Activated naive CD8-positive, alpha-beta T cell treated with anti-CD3 and anti-CD28 coated beads for 36 hours (primary cell): ENCODE data around the gene PYCARD. TPM values are rescaled to one million over a fixed set of nuclear protein-coding genes. Genes with fewer than 3 reads are reported as not detected.
A peak's percentile ranks its signal among the peaks of the same experiment; 100 is the strongest.

Source experiments
- DNase-seq: peaks from one replicate; pipeline ENCODE4 v3.0.0; 2021
- H3K27ac Mint-ChIP-seq: one replicate; pipeline ENCODE4 v1.8.0; 2022; ENCODE audit warnings: mild to moderate bottlenecking, moderate library complexity, mixed read lengths
- H3K27me3 Mint-ChIP-seq: one replicate; pipeline ENCODE4 v1.8.0; 2022; ENCODE audit warnings: mild to moderate bottlenecking, mixed read lengths
- H3K36me3 Mint-ChIP-seq: one replicate; pipeline ENCODE4 v1.8.0; 2021; ENCODE audit warnings: mild to moderate bottlenecking, mixed read lengths
- H3K4me1 Mint-ChIP-seq: one replicate; pipeline ENCODE4 v1.8.0; 2021; ENCODE audit warnings: mixed read lengths
- H3K4me3 Mint-ChIP-seq: one replicate; pipeline ENCODE4 v1.8.0; 2022; ENCODE audit warnings: mild to moderate bottlenecking, moderate library complexity, mixed read lengths
- H3K9me3 Mint-ChIP-seq: one replicate; pipeline ENCODE4 v1.8.0; 2022; ENCODE audit warnings: mixed read lengths
- total RNA-seq, 2 experiments: library from RNA; stranded (reverse); gene quantifications; one replicate each; pipeline ENCODE4 v1.2.3, GENCODE V29; 2021

PYCARD gene
- total RNA-seq, 2 experiments from 2014 or later = 5.0 to 5.2 TPM

GRCh38 chr16:31168848-31169247, 33.7 kb downstream of the PYCARD start:
- H3K9me3 Mint-ChIP-seq = no peaks in the 10 kb centered on the region
- no peak for DNase-seq

GRCh38 chr16:31167315-31167714, 35.2 kb downstream of the PYCARD start:
- no peaks in the 10 kb centered on the region for H3K4me1 Mint-ChIP-seq
- H3K9me3 Mint-ChIP-seq = no peaks in the 10 kb centered on the region
- no peak overlapping the region for H3K4me3 Mint-ChIP-seq
- no peak overlapping the region for H3K27ac Mint-ChIP-seq
- no peak for DNase-seq
- H3K36me3 Mint-ChIP-seq = no peaks in the 10 kb centered on the region
- no peaks in the 10 kb centered on the region for H3K27me3 Mint-ChIP-seq

More at GRCh38 chr16:31168848-31169247, 33.7 kb downstream of the PYCARD start:
- Mint-ChIP-seq H3K27ac (no peak overlapping the region), H3K36me3 (no peaks in the 10 kb centered on the region), H3K27me3 (no peaks in the 10 kb centered on the region), H3K4me1 (no peaks in the 10 kb centered on the region), H3K4me3 (no peak overlapping the region)

- Mint-ChIP-seq H3K4me1 (peaks cover 6% of the 10 kb centered on the region), H3K9me3 (no peaks in the 10 kb centered on the region), H3K27me3 (peaks cover 3% of the 10 kb centered on the region), H3K27ac (no peak overlapping the region), H3K36me3 (no peaks in the 10 kb centered on the region), H3K4me3 (peak overlapping the region; percentile 32)
- no peak for DNase-seq
These were observed 45.4 kb downstream of the PYCARD start for GRCh38 chr16:31157136-31157535.

Other genes starting within 250 kb of the PYCARD start
- 10 to 100 TPM; 28.5 to 31.7 TPM for gene SETD1A, start 245.0 kb downstream of the PYCARD start, total RNA-seq
- gene HSD3B7, start 217.6 kb downstream of the PYCARD start, total RNA-seq = 1 to 10 TPM; 1.5 TPM
- 1 to 10 TPM; 1.3 to 1.6 TPM for gene STX1B, start 192.1 kb downstream of the PYCARD start, total RNA-seq
- 10 to 100 TPM; 32.4 to 33.0 TPM for gene STX4, start 169.2 kb downstream of the PYCARD start, total RNA-seq
- gene ZNF668, start 128.5 kb downstream of the PYCARD start, total RNA-seq = 10 to 100 TPM; 17.3 to 18.5 TPM
- gene ZNF646, start 128.3 kb downstream of the PYCARD start, total RNA-seq = 10 to 100 TPM; 20.0 to 21.8 TPM
- gene PRSS53, start 113.8 kb downstream of the PYCARD start, total RNA-seq = 1 to 10 TPM; 3.0 to 3.1 TPM
- gene VKORC1, start 108.0 kb downstream of the PYCARD start, total RNA-seq = 10 to 100 TPM; 57.9 to 61.3 TPM
- gene BCKDK, start 94.4 kb downstream of the PYCARD start, total RNA-seq = 10 to 100 TPM; 45.5 to 49.3 TPM
- gene KAT8, start 85.1 kb downstream of the PYCARD start, total RNA-seq = 10 to 100 TPM; 48.9 to 49.9 TPM
- gene PRSS8, start 67.0 kb downstream of the PYCARD start, total RNA-seq = not detected
- gene PRSS36, start 52.7 kb downstream of the PYCARD start, total RNA-seq = under 1 TPM in 1 of 2 experiments, not detected in 1; 0.74 TPM
- 100 to 1,000 TPM; 817 to 858 TPM for gene FUS, start 22.6 kb downstream of the PYCARD start, total RNA-seq
- not detected for gene TRIM72, start 11.4 kb upstream of the PYCARD start, total RNA-seq
- not detected for gene PYDC1, start 14.4 kb upstream of the PYCARD start, total RNA-seq
- gene ITGAM, start 57.2 kb upstream of the PYCARD start, total RNA-seq = under 1 TPM; 0.38 to 0.68 TPM
- 1 to 10 TPM; 1.4 to 1.6 TPM for gene ITGAX, start 152.4 kb upstream of the PYCARD start, total RNA-seq
- not detected for gene ITGAD, start 190.6 kb upstream of the PYCARD start, total RNA-seq
- gene COX6A2, start 225.6 kb upstream of the PYCARD start, total RNA-seq = not detected
- gene ZNF843, start 240.0 kb upstream of the PYCARD start, total RNA-seq = under 1 TPM in 1 of 2 experiments, not detected in 1; 0.12 TPM